ENCODE results near the gene PLEKHA7.

The PLEKHA7 gene

GRCh38 chr11:16897470-16898061, 116.6 kb downstream of the PLEKHA7 start:
- Histone ChIP-seq H3K9me3 (ENCODE audit: severe bottlenecking) (no peaks in the 10 kb centered on the region), H3K36me3 (no peaks in the 10 kb centered on the region), H3K27me3 (ENCODE audit: insufficient read depth, low read depth, severe bottlenecking) (no peaks in the 10 kb centered on the region), H3K4me3 (ENCODE audit: low read depth, low read length) (no peak overlapping the region), H3K27ac (no peak overlapping the region)
- no peak for TF ChIP-seq CTCF (IDR thresholded peaks at IDR 0.05; ENCODE audit: low read depth, low read length)
- DNase-seq, result no peak

DNA sequence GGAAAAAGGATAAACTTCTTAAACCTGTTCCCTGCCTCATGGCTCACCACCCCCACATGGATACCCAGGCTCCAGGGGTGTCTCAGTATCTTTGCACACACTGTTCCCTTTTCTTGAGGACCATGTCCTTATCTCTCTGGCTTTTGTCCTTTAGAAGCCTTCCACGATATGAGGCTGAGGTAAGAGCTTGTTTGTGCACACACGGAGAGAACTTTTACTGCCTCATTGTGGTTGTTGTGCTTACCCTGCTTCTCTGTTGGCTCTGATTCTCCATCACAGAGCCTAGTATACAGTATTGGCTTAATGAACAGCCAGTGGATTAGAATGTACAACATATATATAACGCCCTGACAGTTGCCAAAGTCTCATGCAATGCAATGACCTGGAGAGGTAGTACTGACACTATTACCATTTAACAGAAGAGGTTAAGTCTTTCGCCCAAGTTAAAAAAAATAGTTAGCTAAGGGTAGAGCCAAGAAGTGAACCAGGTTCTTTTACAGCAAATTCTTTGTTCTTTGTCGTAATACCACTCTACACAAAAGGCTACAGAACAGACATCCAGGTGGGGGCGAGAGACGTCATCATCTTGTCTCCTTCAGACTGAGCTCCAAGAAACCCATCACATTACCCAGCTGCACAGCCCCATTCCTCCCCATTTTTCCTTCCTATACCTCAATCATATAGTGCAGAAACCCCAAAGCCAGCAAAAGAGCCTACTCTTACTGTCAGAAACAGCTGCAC, 117.3 kb downstream of the PLEKHA7 start:
- no peaks in the 10 kb centered on the region for H3K36me3 ChIP-seq
- no peak for TF ChIP-seq CTCF (IDR thresholded peaks at IDR 0.05; ENCODE audit: low read depth, low read length)
- H3K27ac ChIP-seq, result no peak overlapping the region
- no peak for DNase-seq
- H3K4me3 ChIP-seq (ENCODE audit: low read depth, low read length), result no peak overlapping the region
- no peaks in the 10 kb centered on the region for H3K9me3 ChIP-seq (ENCODE audit: severe bottlenecking)
- H3K27me3 ChIP-seq (ENCODE audit: insufficient read depth, low read depth, severe bottlenecking), result no peaks in the 10 kb centered on the region

DNA sequence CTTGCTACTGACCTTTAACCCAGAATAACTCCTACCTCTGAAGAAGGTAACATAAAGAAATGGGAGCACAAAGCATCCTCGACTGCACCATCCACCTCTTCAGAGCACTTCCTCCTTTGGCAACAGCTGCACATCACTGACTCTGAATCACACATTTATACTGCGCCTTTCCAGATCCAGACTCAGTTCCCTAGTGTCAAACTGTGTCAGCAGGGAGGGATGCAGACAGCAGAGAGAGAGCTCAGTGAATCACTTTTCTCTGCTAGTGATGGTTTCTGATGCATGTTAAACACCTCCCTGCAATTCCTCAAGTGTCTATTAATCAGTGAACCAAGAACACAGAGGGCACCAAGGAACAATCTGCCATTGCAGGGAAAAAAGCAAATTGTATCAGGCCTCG, 118.9 kb downstream of the PLEKHA7 start:
- H3K27me3 ChIP-seq (ENCODE audit: insufficient read depth, low read depth, severe bottlenecking), result no peaks in the 10 kb centered on the region
- no peak overlapping the region for H3K27ac ChIP-seq
- H3K36me3 ChIP-seq, result no peaks in the 10 kb centered on the region
- H3K4me3 ChIP-seq (ENCODE audit: low read depth, low read length), result no peak overlapping the region
- DNase-seq, result no peak
- no peaks in the 10 kb centered on the region for H3K9me3 ChIP-seq (ENCODE audit: severe bottlenecking)
- TF ChIP-seq CTCF (IDR thresholded peaks at IDR 0.05; ENCODE audit: low read depth, low read length), result no peak

- no peak for TF ChIP-seq CTCF (IDR thresholded peaks at IDR 0.05; ENCODE audit: low read depth, low read length)
- no peaks in the 10 kb centered on the region for H3K36me3 ChIP-seq
- no peak for DNase-seq
- no peaks in the 10 kb centered on the region for H3K27me3 ChIP-seq (ENCODE audit: insufficient read depth, low read depth, severe bottlenecking)
- no peak overlapping the region for H3K27ac ChIP-seq
- no peaks in the 10 kb centered on the region for H3K9me3 ChIP-seq (ENCODE audit: severe bottlenecking)
- no peak overlapping the region for H3K4me3 ChIP-seq (ENCODE audit: low read depth, low read length)
Measured at GRCh38 chr11:16893456-16894066, 120.7 kb downstream of the PLEKHA7 start.

GRCh38 chr11:16891964-16892363, 122.2 kb downstream of the PLEKHA7 start:
- Histone ChIP-seq H3K27me3 (ENCODE audit: insufficient read depth, low read depth, severe bottlenecking) (no peaks in the 10 kb centered on the region), H3K36me3 (no peaks in the 10 kb centered on the region), H3K4me3 (ENCODE audit: low read depth, low read length) (no peak overlapping the region), H3K9me3 (ENCODE audit: severe bottlenecking) (no peaks in the 10 kb centered on the region), H3K27ac (no peak overlapping the region)
- TF ChIP-seq CTCF (IDR thresholded peaks at IDR 0.05; ENCODE audit: low read depth, low read length), result no peak
- DNase-seq, result no peak

Measured in WERI-Rb-1 (cell line).